HAP-1 (cell line): ENCODE measurements around the gene NTSR1.
A peak's percentile ranks its signal among the peaks of the same experiment; 100 is the strongest.

Source experiments
- DNase-seq, 2 experiments: peaks; one replicate each; pipeline ENCODE4 v3.0.0-alpha.2; 2016 to 2020; ENCODE audit warnings: low spot score in 2 of 2
- H3K27me3 ChIP-seq: fragments of 250-450 bp; sonication (Bioruptor Pico); 2 replicates; pipeline ENCODE4 v1.5.1; 2020; ENCODE audit warnings: low read depth, mild to moderate bottlenecking, moderate library complexity
- H3K36me3 ChIP-seq: fragments of 250-450 bp; sonication (Bioruptor Pico); replicated peaks from 2 replicates; pipeline ENCODE4 v1.5.1; 2020; ENCODE audit warnings: mild to moderate bottlenecking
- H3K4me1 ChIP-seq: fragments of 250-450 bp; sonication (Bioruptor Pico); 2 replicates; pipeline ENCODE4 v1.5.1; 2020; ENCODE audit warnings: mild to moderate bottlenecking
- H3K4me3 ChIP-seq: fragments of 250-450 bp; sonication (Bioruptor Pico); 2 replicates; pipeline ENCODE4 v1.5.1; 2020; ENCODE audit warnings: mild to moderate bottlenecking, moderate library complexity
- H3K9me3 ChIP-seq: fragments of 250-450 bp; sonication (Bioruptor Pico); 2 replicates; pipeline ENCODE4 v1.5.1; 2020; ENCODE audit warnings: mild to moderate bottlenecking, moderate library complexity
- in situ Hi-C: fragments of 300-500 bp; cut with MboI; formaldehyde crosslinking; loops from 3 replicates; pipeline ENCODE4 v1.14.3; 2020; ENCODE audit warnings: low sequenced_read_pairs, inconsistent platforms, mixed read lengths

NTSR1 gene

DNA sequence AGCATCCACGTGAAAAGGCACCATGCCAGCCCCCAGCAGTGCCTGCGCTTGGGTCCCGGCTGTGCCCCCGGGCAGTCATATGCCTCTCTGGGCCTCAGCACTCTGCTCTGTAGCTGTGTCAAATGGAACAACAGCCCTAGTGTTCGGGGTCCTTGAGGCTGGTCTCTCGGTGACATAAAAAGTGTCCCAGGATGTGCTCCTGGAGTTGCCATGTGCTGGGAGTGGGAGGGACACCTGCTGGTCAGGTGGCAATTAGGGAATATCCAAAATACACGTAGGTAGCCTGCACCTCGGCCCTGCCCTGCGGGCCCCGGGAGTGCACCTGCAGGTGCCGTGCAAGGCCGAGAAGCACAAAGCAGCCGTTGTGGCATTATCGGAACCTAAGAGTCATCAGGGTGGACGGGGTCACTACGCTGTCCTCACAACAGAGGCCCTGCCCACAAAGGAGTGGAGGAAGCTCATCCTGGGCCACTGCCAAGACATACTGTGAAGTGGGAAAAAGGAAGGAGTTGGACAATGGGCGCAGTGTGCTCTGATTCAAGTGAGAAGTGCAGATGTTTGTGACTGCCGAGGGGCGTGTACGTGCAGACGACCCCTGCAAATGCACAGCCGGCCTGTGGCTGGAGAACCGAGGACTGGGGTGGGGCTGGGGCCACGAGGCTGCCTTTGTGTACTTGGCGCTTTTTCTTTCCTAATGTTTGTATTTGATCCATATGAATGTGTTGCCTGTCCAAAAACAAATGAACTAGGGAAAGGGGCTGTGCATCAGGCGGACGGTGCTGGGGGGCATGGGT is 41.7 kb upstream of the NTSR1 start:
- H3K4me3 ChIP-seq, result no peak overlapping the region
- DNase-seq, result no peak
- peaks cover 18% of the 10 kb centered on the region for H3K36me3 ChIP-seq
- in situ Hi-C loops, result loop anchor here (5.0 kb wide), 1 partner anchor 125 kb away; no protein-coding TSS in a partner anchor
- H3K4me1 ChIP-seq, result peaks cover 3% of the 10 kb centered on the region; the same call in 1 of the 2 replicates
- no peaks in the 10 kb centered on the region for H3K9me3 ChIP-seq
- no peaks in the 10 kb centered on the region for H3K27me3 ChIP-seq

- Histone ChIP-seq H3K9me3 (no peaks in the 10 kb centered on the region), H3K36me3 (peaks cover 18% of the 10 kb centered on the region), H3K4me3 (no peak overlapping the region), H3K4me1 (peaks cover 3% of the 10 kb centered on the region; the same call in 1 of the 2 replicates), H3K27me3 (no peaks in the 10 kb centered on the region)
- in situ Hi-C loops, result loop anchor here (5.0 kb wide), 1 partner anchor 125 kb away; no protein-coding TSS in a partner anchor
- DNase-seq, result no peak
These were observed 40.9 kb upstream of the NTSR1 start for GRCh38 chr20:62667530-62668440.

DNA sequence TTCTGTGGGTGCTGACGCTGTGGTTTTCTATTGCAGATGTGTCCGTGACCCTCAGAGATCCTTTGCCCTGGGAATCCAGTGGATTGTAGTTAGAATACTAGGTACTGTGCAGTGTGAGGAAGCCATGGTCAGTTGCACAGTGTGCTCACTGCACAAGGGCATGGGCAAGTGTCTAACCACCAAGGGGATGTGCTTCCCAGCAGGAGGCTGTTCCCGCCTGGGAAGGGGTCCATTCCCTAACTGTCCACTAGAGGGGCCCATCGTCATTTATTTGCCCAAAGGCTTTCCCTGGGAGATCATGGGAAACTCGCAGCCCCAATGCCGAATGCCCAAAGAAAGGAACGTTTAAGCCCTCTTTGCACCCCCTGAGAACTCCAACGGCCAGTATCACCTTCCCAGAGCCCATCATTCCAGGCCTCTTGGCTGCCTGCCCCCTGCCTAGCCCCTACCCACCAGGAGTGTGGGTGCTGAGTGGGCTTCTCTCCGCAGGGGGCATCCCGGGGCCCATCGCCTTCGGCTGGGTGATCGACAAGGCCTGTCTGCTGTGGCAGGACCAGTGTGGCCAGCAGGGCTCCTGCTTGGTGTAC is 40.1 kb upstream of the NTSR1 start:
- in situ Hi-C loops, result loop anchor here (5.0 kb wide), 1 partner anchor 124 kb away; no protein-coding TSS in a partner anchor
- Histone ChIP-seq H3K4me1 (no peaks in the 10 kb centered on the region), H3K27me3 (no peaks in the 10 kb centered on the region), H3K36me3 (peaks cover 18% of the 10 kb centered on the region), H3K4me3 (no peak overlapping the region), H3K9me3 (no peaks in the 10 kb centered on the region)
- DNase-seq, result peak; percentile 45 to 86

DNA sequence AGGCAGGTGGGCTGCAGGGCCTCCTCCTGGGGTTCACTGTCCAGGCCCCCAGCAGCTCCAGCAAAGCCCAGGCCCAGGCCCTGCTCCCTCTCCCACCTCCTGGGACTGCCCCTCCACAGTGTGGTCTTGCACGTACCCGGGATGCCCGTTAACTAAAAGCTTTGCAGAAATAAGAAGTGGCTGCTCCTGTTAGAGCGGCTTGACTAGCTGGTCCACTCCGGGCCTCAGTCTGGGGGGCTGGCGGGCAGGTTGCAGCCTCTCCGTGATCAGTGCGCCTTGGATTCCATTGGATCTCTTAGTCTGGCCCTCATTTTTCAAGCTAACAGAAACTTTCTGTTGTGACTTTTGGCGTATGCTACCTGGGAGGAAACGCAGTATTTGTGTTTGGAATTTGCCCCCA is 39.4 kb upstream of the NTSR1 start:
- Histone ChIP-seq H3K27me3 (no peaks in the 10 kb centered on the region), H3K9me3 (no peaks in the 10 kb centered on the region), H3K36me3 (peaks cover 18% of the 10 kb centered on the region), H3K4me3 (no peak overlapping the region), H3K4me1 (no peaks in the 10 kb centered on the region)
- in situ Hi-C loops, result loop anchor here (5.0 kb wide), 1 partner anchor 123 kb away; no protein-coding TSS in a partner anchor
- DNase-seq, result no peak

DNA sequence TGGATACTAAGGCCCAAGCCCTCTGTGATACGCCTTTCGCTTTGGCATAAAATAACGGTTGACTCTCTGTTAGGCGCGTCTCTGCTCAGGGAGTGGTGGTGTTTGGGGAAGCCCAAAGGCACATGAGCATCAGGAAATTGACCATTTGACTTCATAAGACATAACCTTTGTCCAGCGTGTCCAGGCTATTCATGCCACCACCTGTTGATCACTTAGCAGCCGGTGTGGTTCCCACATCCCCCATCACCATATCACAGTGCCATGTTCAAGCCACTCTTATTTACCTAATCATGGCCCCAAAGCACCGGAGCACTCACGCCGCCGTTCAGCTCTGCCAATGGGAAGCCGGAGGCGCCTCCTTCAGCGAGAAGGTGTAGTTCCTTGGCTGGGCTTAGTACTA is 38.5 kb upstream of the NTSR1 start:
- in situ Hi-C loops, result no loop called here
- Histone ChIP-seq H3K4me3 (no peak overlapping the region), H3K9me3 (no peaks in the 10 kb centered on the region), H3K27me3 (no peaks in the 10 kb centered on the region), H3K36me3 (peaks cover 18% of the 10 kb centered on the region), H3K4me1 (no peaks in the 10 kb centered on the region)
- DNase-seq, result no peak

GRCh38 chr20:62670998-62671397 is 37.6 kb upstream of the NTSR1 start:
- peaks cover 18% of the 10 kb centered on the region for H3K36me3 ChIP-seq
- H3K4me1 ChIP-seq, result no peaks in the 10 kb centered on the region
- in situ Hi-C loops, result no loop called here
- H3K27me3 ChIP-seq, result no peaks in the 10 kb centered on the region
- H3K4me3 ChIP-seq, result no peak overlapping the region
- DNase-seq, result no peak
- H3K9me3 ChIP-seq, result no peaks in the 10 kb centered on the region

DNA sequence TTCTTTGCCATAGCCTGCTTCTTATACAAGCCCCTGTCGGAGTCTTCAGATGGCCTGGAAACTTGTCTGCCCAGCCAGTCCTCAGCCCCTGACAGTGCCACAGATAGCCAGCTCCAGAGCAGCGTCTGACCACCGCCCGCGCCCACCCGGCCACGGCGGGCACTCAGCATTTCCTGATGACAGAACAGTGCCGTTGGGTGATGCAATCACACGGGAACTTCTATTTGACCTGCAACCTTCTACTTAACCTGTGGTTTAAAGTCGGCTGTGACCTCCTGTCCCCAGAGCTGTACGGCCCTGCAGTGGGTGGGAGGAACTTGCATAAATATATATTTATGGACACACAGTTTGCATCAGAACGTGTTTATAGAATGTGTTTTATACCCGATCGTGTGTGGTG is 36.9 kb upstream of the NTSR1 start:
- Histone ChIP-seq H3K27me3 (no peaks in the 10 kb centered on the region), H3K9me3 (no peaks in the 10 kb centered on the region), H3K4me1 (no peaks in the 10 kb centered on the region), H3K36me3 (peaks cover 18% of the 10 kb centered on the region), H3K4me3 (no peak overlapping the region)
- no peak for DNase-seq
- in situ Hi-C loops, result no loop called here

DNA sequence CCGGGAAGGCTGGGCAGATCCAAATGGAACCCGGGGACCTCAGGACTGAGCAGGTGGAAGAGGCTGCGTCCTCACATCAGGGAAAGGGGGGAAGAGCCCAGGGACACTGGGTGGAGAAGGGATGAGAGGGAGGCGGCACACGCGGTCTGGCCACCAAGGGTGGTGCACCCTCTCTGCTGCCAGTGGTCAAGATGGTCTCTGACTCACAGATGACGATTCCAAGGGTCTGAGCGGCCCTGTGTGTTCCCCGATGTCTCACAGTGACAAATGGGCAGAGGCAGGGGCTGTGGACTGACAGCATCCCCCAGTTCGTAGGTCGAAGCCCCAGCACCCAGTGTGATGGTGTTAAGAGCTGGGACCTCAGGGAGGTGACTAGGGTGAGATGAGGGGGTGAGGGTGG is 34.3 kb upstream of the NTSR1 start:
- Histone ChIP-seq H3K4me3 (no peak overlapping the region), H3K27me3 (no peaks in the 10 kb centered on the region), H3K9me3 (no peaks in the 10 kb centered on the region), H3K4me1 (no peaks in the 10 kb centered on the region), H3K36me3 (peaks cover 12% of the 10 kb centered on the region)
- in situ Hi-C loops, result no loop called here
- DNase-seq, result no peak

- in situ Hi-C loops, result no loop called here
- H3K9me3 ChIP-seq, result no peaks in the 10 kb centered on the region
- H3K27me3 ChIP-seq, result no peaks in the 10 kb centered on the region
- peaks cover 7% of the 10 kb centered on the region for H3K36me3 ChIP-seq
- H3K4me1 ChIP-seq, result no peaks in the 10 kb centered on the region
- no peak overlapping the region for H3K4me3 ChIP-seq
- DNase-seq, result no peak
These were observed 33.3 kb upstream of the NTSR1 start for GRCh38 chr20:62675156-62675876.

DNA sequence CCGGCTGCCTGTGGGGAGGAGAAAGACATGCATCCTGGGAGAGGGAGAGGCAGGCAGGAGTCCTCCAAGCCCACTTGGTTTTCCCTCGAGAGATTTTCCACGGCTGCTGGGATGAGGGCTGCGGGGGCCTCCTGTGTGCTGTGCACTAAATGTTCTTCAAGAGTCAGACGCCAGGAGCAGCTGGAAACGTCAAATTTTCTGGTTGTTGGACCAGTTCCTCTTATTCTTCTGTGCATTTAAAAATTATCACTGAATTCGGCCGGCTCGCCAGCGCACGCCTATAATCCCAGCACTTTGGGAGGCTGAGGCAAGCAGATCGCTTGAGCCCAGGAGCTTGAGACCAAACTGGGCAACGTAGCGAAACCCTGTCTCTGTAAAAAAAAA is 32.8 kb upstream of the NTSR1 start:
- in situ Hi-C loops, result no loop called here
- no peak for DNase-seq
- H3K9me3 ChIP-seq, result no peaks in the 10 kb centered on the region
- H3K4me3 ChIP-seq, result no peak overlapping the region
- no peaks in the 10 kb centered on the region for H3K4me1 ChIP-seq
- no peaks in the 10 kb centered on the region for H3K27me3 ChIP-seq
- peaks cover 2% of the 10 kb centered on the region; the same call in 1 of the 2 replicates for H3K36me3 ChIP-seq

DNA sequence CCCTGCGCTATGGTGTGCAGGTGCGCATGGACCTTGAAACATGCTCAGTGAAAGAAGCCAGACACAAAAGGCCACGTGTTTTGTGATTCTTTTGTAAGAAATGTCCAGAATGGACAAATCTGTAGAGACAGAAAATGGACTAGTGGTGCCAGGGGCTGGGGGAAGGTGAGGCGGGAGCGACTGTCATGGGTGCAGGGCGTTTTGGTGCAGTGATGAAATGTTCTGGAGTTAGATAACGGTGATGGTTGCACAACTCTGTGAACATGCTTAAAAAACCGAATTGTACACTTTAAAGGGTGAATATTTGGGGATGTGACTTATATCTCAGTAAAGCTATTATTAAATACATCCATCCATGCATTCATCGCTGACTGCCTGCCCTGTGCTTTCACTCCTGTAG is 31.7 kb upstream of the NTSR1 start:
- Histone ChIP-seq H3K27me3 (no peaks in the 10 kb centered on the region), H3K4me1 (no peaks in the 10 kb centered on the region), H3K9me3 (no peaks in the 10 kb centered on the region), H3K36me3 (no peaks in the 10 kb centered on the region), H3K4me3 (no peak overlapping the region)
- in situ Hi-C loops, result no loop called here
- no peak for DNase-seq

DNA sequence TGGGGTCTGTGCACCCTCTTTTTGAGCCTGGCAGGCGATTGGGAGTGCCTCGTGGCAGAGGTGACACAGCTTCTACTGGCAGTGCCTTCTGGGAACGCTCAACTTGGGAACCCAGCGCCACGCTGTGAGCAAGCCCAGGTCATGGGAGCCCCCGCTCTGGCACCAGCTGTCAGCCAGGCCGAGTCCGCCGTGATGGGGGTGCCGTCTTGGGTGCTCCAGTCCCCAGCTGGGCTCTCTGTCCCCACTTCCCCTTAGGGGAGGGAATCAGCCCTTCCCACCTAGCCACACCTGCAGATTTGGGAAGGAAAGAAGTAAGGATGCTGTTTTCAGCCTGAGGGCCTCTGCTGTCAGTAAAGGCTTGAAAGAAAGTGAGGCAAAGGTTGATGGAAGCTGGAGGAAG is 31.0 kb upstream of the NTSR1 start:
- DNase-seq, result no peak
- in situ Hi-C loops, result no loop called here
- H3K4me1 ChIP-seq, result no peaks in the 10 kb centered on the region
- no peaks in the 10 kb centered on the region for H3K36me3 ChIP-seq
- H3K27me3 ChIP-seq, result no peaks in the 10 kb centered on the region
- no peak overlapping the region for H3K4me3 ChIP-seq
- no peaks in the 10 kb centered on the region for H3K9me3 ChIP-seq

- Histone ChIP-seq H3K27me3 (no peaks in the 10 kb centered on the region), H3K4me3 (no peak overlapping the region), H3K9me3 (no peaks in the 10 kb centered on the region), H3K4me1 (no peaks in the 10 kb centered on the region), H3K36me3 (no peaks in the 10 kb centered on the region)
- DNase-seq, result no peak
- in situ Hi-C loops, result no loop called here
These were observed 30.1 kb upstream of the NTSR1 start for GRCh38 chr20:62678553-62678952.
